Renal cortex interstitium (tissue), 11 donors: ENCODE results near the gene ANXA4. TPM values are rescaled to one million over a fixed set of nuclear protein-coding genes. Genes with fewer than 3 reads are reported as not detected.
A peak's percentile ranks its signal among the peaks of the same experiment; 100 is the strongest.

Source experiments
- DNase-seq, 11 donors: peaks; one replicate each; pipeline ENCODE4 v3.0.0-alpha.2; 2013; ENCODE audit warnings: low read depth in 9 of 11, low spot score in 4 of 11; ENCODE audit errors: extremely low read depth in 1 of 11
- polyA plus RNA-seq, 3 donors: library from polyadenylated mRNA; unstranded; fragments of 120-200 nt; gene quantifications; one replicate each; pipeline ENCODE4 v1.2.1, GENCODE V29; 2013; ENCODE audit not compliant: insufficient read length in 3 of 3

ANXA4 gene
- polyA plus RNA-seq, 3 donors = 217 to 275 (median 226) TPM

GRCh38 chr2:69714539-69715220 is 27.3 kb upstream of the ANXA4 start:
- DNase-seq = peak; percentile 23 to 68 (median 57)

GRCh38 chr2:69715964-69716363 is 26.0 kb upstream of the ANXA4 start:
- DNase-seq = no peak

- no peak for DNase-seq
Observed at GRCh38 chr2:69716555-69717120, 25.3 kb upstream of the ANXA4 start.

- no peak for DNase-seq
Observed at GRCh38 chr2:69717186-69717585, 24.7 kb upstream of the ANXA4 start.

GRCh38 chr2:69717861-69718273 is 24.1 kb upstream of the ANXA4 start:
- no peak for DNase-seq

- DNase-seq = no peak
Observed at GRCh38 chr2:69718338-69718965, 23.5 kb upstream of the ANXA4 start.

DNA sequence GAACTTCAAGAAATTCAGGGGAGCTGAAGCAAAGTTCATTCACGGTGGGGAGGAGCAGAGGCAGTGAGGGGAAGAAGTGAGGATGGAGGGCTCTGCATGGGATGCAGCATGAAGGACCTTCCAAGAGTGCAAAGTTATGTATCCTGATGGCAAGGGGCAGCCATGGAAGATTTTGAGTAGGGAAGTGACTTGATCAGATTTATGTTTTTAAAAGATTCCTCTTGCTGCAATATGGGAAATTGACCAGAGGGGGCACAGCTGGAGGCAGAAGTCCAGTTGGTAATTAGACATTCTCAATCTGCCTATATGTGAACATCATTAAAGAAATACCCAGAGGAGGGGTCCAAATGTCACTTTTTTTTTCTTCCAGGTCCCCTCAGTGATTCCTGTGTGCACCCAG is 21.5 kb upstream of the ANXA4 start:
- no peak for DNase-seq

GRCh38 chr2:69721022-69721421 is 20.9 kb upstream of the ANXA4 start:
- no peak for DNase-seq

DNA sequence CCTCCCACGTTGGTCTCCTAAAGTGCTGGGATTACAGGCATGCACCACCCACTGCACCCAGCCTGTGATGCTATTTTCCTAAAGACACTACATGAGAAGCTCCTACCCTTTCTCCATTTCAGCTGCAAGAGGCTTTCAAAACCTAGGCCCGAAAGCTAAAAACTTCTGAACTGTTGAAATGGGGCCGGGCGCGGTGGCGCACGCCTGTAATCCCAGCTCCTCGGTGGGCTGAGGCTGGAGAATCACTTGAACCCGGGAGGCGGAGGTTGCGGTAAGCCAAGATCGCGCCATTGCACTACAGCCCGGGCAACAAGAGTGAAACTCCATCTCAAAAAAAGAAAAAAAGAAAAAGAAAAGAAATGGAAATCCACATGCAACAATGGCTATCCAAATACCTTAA is 18.1 kb upstream of the ANXA4 start:
- no peak for DNase-seq

DNA sequence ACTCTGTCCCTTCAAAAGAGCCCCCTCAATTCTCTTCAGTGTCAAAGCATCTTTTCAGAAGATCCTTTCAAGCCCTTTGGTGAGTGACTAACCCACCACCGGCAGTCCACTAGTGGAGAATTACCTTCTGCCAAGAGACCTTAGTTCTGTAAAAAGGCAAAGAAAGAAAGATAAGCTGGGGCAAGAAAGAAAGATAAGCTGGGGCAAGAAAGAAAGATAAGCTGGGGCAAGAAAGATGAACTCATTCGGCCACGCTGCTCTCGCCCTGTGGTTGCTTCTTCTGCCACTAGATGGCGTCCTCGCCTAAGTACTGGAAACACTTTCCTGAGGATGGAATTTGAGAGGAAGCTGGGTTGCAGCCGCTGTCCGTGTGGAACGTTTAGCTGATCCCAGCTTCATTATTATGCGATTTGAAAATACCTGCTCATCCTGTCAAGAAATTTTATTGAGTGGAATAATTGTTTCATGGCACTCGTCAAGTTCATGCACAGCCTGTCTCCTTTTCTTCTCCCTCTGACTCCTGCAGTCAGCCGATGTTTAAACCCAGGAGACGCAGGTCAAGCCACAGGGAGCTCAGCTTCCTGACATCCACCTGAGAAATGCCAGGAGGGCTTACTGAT is 17.3 kb upstream of the ANXA4 start:
- DNase-seq = peak in 10 of 11 donors; percentile 63 to 86 (median 70)

- no peak for DNase-seq
Observed at GRCh38 chr2:69725706-69726360, 16.1 kb upstream of the ANXA4 start.

DNA sequence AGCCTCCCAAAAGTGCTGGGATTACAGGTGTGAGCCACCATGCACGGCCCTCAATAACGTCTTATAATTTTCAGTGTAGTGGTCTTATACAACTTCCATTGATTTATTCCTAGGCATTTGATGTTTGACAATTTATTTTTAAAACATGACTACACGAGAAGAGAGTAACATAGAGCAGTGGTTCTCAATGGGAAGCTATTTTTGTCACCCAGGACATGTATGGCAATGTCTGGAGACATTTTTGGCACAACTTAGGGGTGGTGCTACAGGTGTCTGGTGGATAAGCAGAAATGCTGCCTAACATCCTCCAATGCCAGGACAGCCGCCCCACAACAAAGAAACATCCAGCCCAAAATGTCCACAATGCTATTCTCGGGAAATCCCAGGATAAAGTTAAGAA is 12.7 kb upstream of the ANXA4 start:
- no peak for DNase-seq

DNA sequence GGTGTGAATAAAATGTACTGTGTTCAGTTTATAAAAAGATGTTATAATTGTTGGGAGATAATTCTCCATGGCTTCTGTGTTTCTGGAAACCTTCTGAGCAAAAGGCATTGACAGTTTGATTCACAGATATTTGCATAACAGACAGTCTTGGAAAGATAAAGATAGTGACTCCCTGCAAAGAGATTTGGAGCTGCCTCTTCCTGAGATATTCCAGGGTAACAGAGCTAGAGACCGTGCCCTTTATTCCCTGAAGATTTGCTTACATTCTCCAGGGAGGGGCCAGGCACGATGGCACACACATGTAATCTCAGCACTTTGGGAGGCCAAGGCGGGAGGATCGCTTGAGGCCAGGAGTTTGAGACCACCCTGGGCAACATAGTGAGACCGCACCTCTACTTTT is 12.2 kb upstream of the ANXA4 start:
- no peak for DNase-seq

GRCh38 chr2:69731147-69731970 is 10.6 kb upstream of the ANXA4 start:
- DNase-seq = no peak

- DNase-seq = no peak
Observed at GRCh38 chr2:69733342-69734034, 8.4 kb upstream of the ANXA4 start.

GRCh38 chr2:69734035-69734611 is 7.8 kb upstream of the ANXA4 start:
- no peak for DNase-seq

- no peak for DNase-seq
Observed at GRCh38 chr2:69734854-69735544, 6.9 kb upstream of the ANXA4 start.
